CD14-positive monocyte (primary cell): ENCODE data around the gene TRIM74. TPM values are rescaled to one million over a fixed set of nuclear protein-coding genes. Genes with fewer than 3 reads are reported as not detected.
"Not testable (repeated sequence)": the region's sequence is repeated elsewhere in the genome, so short reads cannot be mapped to it uniquely, and the experiment has no call there.

ENCODE experiments used
- DNase-seq, 3 donors: peaks; one replicate each; pipeline ENCODE4 v3.0.0-alpha.2; 2011 to 2022
- H2AFZ ChIP-seq: 2 replicates; pipeline ENCODE4 v1.6.0; 2012; ENCODE audit warnings: mild to moderate bottlenecking, low read depth, low read length, inconsistent platforms; ENCODE audit not compliant: insufficient read depth, poor library complexity, severe bottlenecking
- H3K27ac ChIP-seq, 2 donors: 1 replicate in 1 of 2; 2 replicates in 1 of 2; pipeline ENCODE4 v1.5.1; 2012 to 2013; ENCODE audit warnings: low read length in 2 of 2, control low read depth in 1 of 2, inconsistent platforms in 1 of 2, low read depth in 1 of 2, mild to moderate bottlenecking in 1 of 2
- H3K27me3 ChIP-seq, 2 donors: one replicate each; pipeline versions ENCODE4 v1.6.0 to v1.6.1; 2011 to 2013; ENCODE audit warnings: low read length in 2 of 2; ENCODE audit not compliant: control insufficient read depth in 2 of 2, insufficient read depth in 2 of 2
- H3K36me3 ChIP-seq, 2 donors: replicated peaks in 1 of 2; 1 replicate in 1 of 2; 2 replicates in 1 of 2; pipeline versions ENCODE4 v1.5.1 to v1.6.1; 2012 to 2013; ENCODE audit warnings: low read length in 2 of 2, control low read depth in 1 of 2, inconsistent platforms in 1 of 2, mild to moderate bottlenecking in 1 of 2; ENCODE audit not compliant: insufficient read depth in 2 of 2, control insufficient read depth in 1 of 2
- H3K4me1 ChIP-seq, 2 donors: 1 replicate in 1 of 2; 2 replicates in 1 of 2; pipeline versions ENCODE4 v1.5.1 to v1.6.1; 2012 to 2013; ENCODE audit warnings: low read length in 2 of 2, control low read depth in 1 of 2, inconsistent platforms in 1 of 2, mild to moderate bottlenecking in 1 of 2, moderate library complexity in 1 of 2; ENCODE audit not compliant: insufficient read depth in 2 of 2, control insufficient read depth in 1 of 2
- H3K4me2 ChIP-seq: replicated peaks from 2 replicates; pipeline ENCODE3; 2012; ENCODE audit warnings: low read length, moderate library complexity, mild to moderate bottlenecking; ENCODE audit not compliant: poor library complexity, severe bottlenecking; ENCODE audit errors: extremely low read depth
- H3K4me3 ChIP-seq, 3 experiments: fragments of 200-600 bp in 1 of 3; sonication (generic) in 1 of 3; replicated peaks in 1 of 3; 1 replicate in 2 of 3; 2 replicates in 1 of 3; pipeline ENCODE4 v1.5.1; 2011 to 2013; ENCODE audit warnings: low read length in 3 of 3, mild to moderate bottlenecking in 3 of 3, control low read depth in 2 of 3, low read depth in 2 of 3, inconsistent platforms in 1 of 3, moderate library complexity in 1 of 3
- H3K79me2 ChIP-seq: 2 replicates; pipeline ENCODE4 v1.6.0; 2012; ENCODE audit warnings: mild to moderate bottlenecking, control low read depth, inconsistent platforms, low read length, moderate library complexity; ENCODE audit not compliant: insufficient read depth
- H3K9ac ChIP-seq: 2 replicates; pipeline ENCODE4 v1.6.0; 2017; ENCODE audit warnings: low read length, mild to moderate bottlenecking; ENCODE audit not compliant: insufficient read depth, poor library complexity, severe bottlenecking
- H3K9me3 ChIP-seq, 2 donors: replicated peaks in 1 of 2; 1 replicate in 1 of 2; 2 replicates in 1 of 2; pipeline versions ENCODE4 v1.5.1 to v1.6.1; 2012 to 2013; ENCODE audit warnings: low read length in 2 of 2, control low read depth in 1 of 2; ENCODE audit not compliant: control insufficient read depth in 1 of 2, insufficient read depth in 1 of 2
- H4K20me1 ChIP-seq: 2 replicates; pipeline ENCODE4 v1.6.0; 2012; ENCODE audit warnings: mild to moderate bottlenecking, low read length, control low read depth, moderate library complexity; ENCODE audit not compliant: insufficient read depth
- H3K27ac Mint-ChIP-seq, 7 donors: one replicate each; pipeline ENCODE4 v1.8.0; 2020; ENCODE audit warnings: mild to moderate bottlenecking in 7 of 7, mixed read lengths in 7 of 7, moderate library complexity in 6 of 7, inconsistent platforms in 2 of 7
- H3K27me3 Mint-ChIP-seq, 3 donors: one replicate each; pipeline ENCODE4 v1.8.0; 2021 to 2022; ENCODE audit warnings: low read depth in 3 of 3, mild to moderate bottlenecking in 3 of 3, mixed read lengths in 3 of 3, moderate library complexity in 3 of 3, inconsistent platforms in 1 of 3
- H3K36me3 Mint-ChIP-seq, 2 donors: one replicate each; pipeline ENCODE4 v1.8.0; 2020; ENCODE audit warnings: mixed read lengths in 2 of 2, inconsistent platforms in 1 of 2, mild to moderate bottlenecking in 1 of 2
- H3K4me1 Mint-ChIP-seq: one replicate; pipeline ENCODE4 v1.8.0; 2020; ENCODE audit warnings: mild to moderate bottlenecking, mixed read lengths
- H3K4me3 Mint-ChIP-seq, 2 donors: one replicate each; pipeline ENCODE4 v1.8.0; 2020; ENCODE audit warnings: mild to moderate bottlenecking in 2 of 2, mixed read lengths in 2 of 2, moderate library complexity in 1 of 2
- H3K9me3 Mint-ChIP-seq, 7 donors: one replicate each; pipeline ENCODE4 v1.8.0; 2020 to 2022; ENCODE audit warnings: mixed read lengths in 7 of 7, mild to moderate bottlenecking in 6 of 7, moderate library complexity in 6 of 7, inconsistent platforms in 2 of 7
- CTCF ChIP-seq: fragments of 200-600 bp; IDR thresholded peaks from one replicate; pipeline ENCODE4 v1.8.0; 2022; ENCODE audit warnings: antibody characterized with exemption, mild to moderate bottlenecking
- WGBS: methylation state at CpG from one replicate; pipeline ENCODE4 v1.1.5; 2013; ENCODE audit warnings: missing lambda C conversion rate; ENCODE audit not compliant: insufficient coverage; 5-methylcytosine and 5-hydroxymethylcytosine counted together
- intact Hi-C, 2 donors: fragments of 100-400 bp; cut with micrococcal nuclease; formaldehyde crosslinking; loops; one replicate each; pipeline versions ENCODE4 v1.15.0 to v1.15.1; 2023
- polyA plus RNA-seq, 3 donors: library from polyadenylated mRNA; depleted of rRNA in 1 of 3; unstranded in 2 of 3; stranded (reverse) in 1 of 3; fragments of 300-500 nt in 2 of 3; fragments of >200 nt in 1 of 3; fragmentation: Illumina TruSeq in 2 of 3; gene quantifications; 1 replicate in 2 of 3; 2 replicates in 1 of 3; pipeline ENCODE4 v1.2.3, GENCODE V29; 2012 to 2021

TRIM74 gene
- polyA plus RNA-seq, 3 donors = 0.08 TPM; not detected in 2

GRCh38 chr7:72946130-72946745 lies 23.0 kb downstream of the TRIM74 start:
- H3K4me1 ChIP-seq, intact Hi-C loops, H3K4me3 Mint-ChIP-seq, H4K20me1 ChIP-seq, H3K27me3 Mint-ChIP-seq, DNase-seq, H3K79me2 ChIP-seq, H3K9me3 Mint-ChIP-seq, H3K4me3 ChIP-seq, H3K4me2 ChIP-seq, H3K27ac ChIP-seq, H3K4me1 Mint-ChIP-seq, H2AFZ ChIP-seq, H3K27me3 ChIP-seq, H3K9ac ChIP-seq, H3K9me3 ChIP-seq: not testable (repeated sequence)
- peaks cover 11 to 30% of the 10 kb centered on the region in 2 donors for H3K36me3 ChIP-seq
- H3K36me3 Mint-ChIP-seq = peaks cover 16 to 45% of the 10 kb centered on the region in 2 donors
- H3K27ac Mint-ChIP-seq = peak overlapping the region in 2 of 7 donors; percentile 25 to 66
- 95% methylated on average over 4 of the region's 22 CpGs for WGBS
- TF ChIP-seq CTCF = peak; percentile 37

DNA sequence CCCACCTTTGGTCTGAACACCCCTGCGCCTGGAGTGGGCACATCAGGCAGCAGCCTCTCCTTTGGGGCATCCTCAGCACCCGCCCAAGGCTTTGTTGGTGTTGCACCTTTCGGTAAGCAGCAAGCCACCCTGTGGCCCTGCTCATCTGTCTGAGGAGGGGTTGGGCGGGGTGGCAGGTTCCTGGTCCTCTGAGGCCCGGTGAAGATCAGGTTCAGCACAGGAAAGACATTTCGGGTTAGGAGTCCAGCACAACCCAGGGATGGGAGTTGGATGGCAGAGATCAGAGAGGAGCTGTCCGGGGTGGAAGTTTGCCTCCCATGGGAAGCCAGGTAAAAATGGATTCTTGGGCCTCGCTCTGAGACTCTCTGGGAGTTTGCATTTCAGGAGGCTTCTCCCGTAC lies 23.7 kb downstream of the TRIM74 start:
- 96% methylated on average over 3 of the region's 9 CpGs for WGBS
- H3K4me1 ChIP-seq, H3K27ac ChIP-seq, H3K27me3 ChIP-seq, H3K27ac Mint-ChIP-seq, intact Hi-C loops, H3K4me2 ChIP-seq, H3K9me3 Mint-ChIP-seq, H3K9me3 ChIP-seq, H3K4me1 Mint-ChIP-seq, H3K4me3 ChIP-seq, H3K9ac ChIP-seq, H4K20me1 ChIP-seq, H3K27me3 Mint-ChIP-seq, H3K79me2 ChIP-seq, H2AFZ ChIP-seq, DNase-seq, H3K4me3 Mint-ChIP-seq: not testable (repeated sequence)
- H3K36me3 Mint-ChIP-seq = peaks cover 18 to 49% of the 10 kb centered on the region in 2 donors
- peaks cover 11 to 30% of the 10 kb centered on the region in 2 donors for H3K36me3 ChIP-seq

- H3K4me1 Mint-ChIP-seq = not testable (repeated sequence)
Measured at GRCh38 chr7:72944937-72945336, 24.3 kb downstream of the TRIM74 start.

GRCh38 chr7:72942956-72943355 lies 26.3 kb downstream of the TRIM74 start:
- H3K79me2 ChIP-seq, H3K4me3 ChIP-seq, H3K4me3 Mint-ChIP-seq, H3K4me2 ChIP-seq, H3K27me3 ChIP-seq, H3K27ac ChIP-seq, H3K4me1 ChIP-seq, H3K9me3 Mint-ChIP-seq, H3K9me3 ChIP-seq, H3K4me1 Mint-ChIP-seq, DNase-seq, H3K27me3 Mint-ChIP-seq, intact Hi-C loops, H4K20me1 ChIP-seq, H2AFZ ChIP-seq, H3K27ac Mint-ChIP-seq, H3K9ac ChIP-seq: not testable (repeated sequence)
- H3K36me3 Mint-ChIP-seq = peaks cover 29 to 52% of the 10 kb centered on the region in 2 donors
- H3K36me3 ChIP-seq = peaks cover 16 to 31% of the 10 kb centered on the region in 2 donors
- 100% methylated on average over 11 of the region's 25 CpGs for WGBS

More at GRCh38 chr7:72944937-72945336, 24.3 kb downstream of the TRIM74 start:
- H3K4me1 ChIP-seq, H3K9me3 Mint-ChIP-seq, H3K9ac ChIP-seq, H4K20me1 ChIP-seq, H3K27ac ChIP-seq, DNase-seq, H2AFZ ChIP-seq, H3K27me3 ChIP-seq, H3K79me2 ChIP-seq, H3K27ac Mint-ChIP-seq, intact Hi-C loops, H3K27me3 Mint-ChIP-seq, H3K9me3 ChIP-seq, H3K4me2 ChIP-seq, H3K4me3 Mint-ChIP-seq, H3K4me3 ChIP-seq: not testable (repeated sequence)
- peaks cover 18 to 49% of the 10 kb centered on the region in 2 donors for H3K36me3 Mint-ChIP-seq
- WGBS = 37% methylated on average over 5 of the region's 15 CpGs
- H3K36me3 ChIP-seq = peaks cover 11 to 30% of the 10 kb centered on the region in 2 donors
